HG03095 (cell line): ENCODE results near the gene SETBP1.

Experiments
- ATAC-seq: cut with Tn5 transposase; IDR thresholded peaks from one replicate; pipeline ENCODE4 v1.9.1; 2021; ENCODE audit warnings: moderate library complexity; ENCODE audit not compliant: unreplicated experiment

The SETBP1 gene

GRCh38 chr18:44679056-44679913 is 1.4 kb upstream of the SETBP1 start:
- ATAC-seq: peak; percentile 87

DNA sequence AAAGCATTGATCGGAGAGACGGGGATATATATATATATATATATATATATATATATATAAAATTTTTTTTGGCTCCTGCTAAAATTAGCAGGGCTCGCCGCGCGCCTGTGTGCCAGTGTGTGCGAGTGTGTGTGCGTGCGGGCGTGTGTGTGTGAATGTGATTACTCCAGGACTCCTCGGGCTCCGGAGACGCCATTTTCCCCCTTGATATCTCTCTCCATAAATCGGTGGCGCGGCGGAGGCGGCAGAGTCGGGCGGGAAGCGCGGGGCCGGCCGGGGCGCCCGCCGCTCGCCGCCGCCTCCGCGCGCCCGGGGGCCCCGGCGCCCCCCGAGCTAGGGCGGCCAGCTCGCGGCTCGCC is 795 bp upstream of the SETBP1 start:
- ATAC-seq: no peak

GRCh38 chr18:44681076-44681970 is 635 bp downstream of the SETBP1 start:
- ATAC-seq: no peak

DNA sequence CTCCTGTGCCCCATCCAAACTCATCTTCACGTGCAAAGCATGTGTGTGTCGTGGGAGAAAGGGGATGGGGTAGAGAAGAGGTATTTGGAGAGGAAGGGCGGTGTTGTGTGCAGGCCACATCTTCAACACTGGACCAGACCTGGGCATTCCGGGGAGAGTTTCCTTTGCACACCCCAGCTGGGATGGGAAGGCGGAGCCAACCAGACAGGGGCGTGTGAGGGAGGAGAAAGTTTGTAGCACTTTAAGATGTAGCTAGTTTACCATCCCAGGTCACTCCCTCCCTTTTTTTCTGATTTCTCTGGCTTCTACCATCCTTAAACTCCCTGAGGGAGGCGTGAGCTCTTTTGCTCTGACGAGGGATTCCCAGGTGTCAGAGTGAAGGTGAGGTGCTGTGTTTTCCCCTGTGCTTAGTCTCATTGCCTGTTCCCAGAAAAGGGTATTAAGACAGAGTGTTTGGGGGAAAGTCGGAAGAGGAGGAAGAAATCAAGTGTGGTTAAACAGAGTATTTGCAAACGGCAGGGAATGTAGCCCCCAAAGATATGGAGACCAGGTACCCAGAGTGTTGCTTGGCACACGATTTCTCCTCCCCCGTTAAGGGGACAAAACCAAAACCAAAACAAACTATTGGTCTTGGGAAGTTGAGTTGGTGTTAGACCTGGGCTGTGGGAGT is 1.6 kb downstream of the SETBP1 start:
- ATAC-seq: no peak

- no peak for ATAC-seq
Measured at GRCh38 chr18:44682871-44683221, 2.2 kb downstream of the SETBP1 start.

DNA sequence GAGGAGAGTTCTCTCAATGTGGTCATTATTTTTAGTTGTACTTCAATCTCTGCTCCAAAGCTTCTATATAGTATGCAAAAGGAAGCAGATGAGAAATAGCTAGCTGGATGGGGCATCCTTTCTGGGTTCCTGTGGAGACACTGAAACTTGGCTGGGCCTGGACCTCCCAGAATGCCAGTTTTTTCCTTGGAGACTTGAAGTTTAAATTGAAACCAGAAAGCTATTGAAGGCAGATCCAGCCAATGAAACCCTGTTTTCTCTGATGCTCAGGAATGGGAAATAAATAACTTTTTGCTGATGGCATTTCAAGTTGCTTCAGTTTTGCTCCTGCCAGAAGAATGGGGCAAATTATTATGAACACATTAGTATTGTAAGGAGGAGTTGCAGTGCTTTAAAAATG is 2.9 kb downstream of the SETBP1 start:
- no peak for ATAC-seq

DNA sequence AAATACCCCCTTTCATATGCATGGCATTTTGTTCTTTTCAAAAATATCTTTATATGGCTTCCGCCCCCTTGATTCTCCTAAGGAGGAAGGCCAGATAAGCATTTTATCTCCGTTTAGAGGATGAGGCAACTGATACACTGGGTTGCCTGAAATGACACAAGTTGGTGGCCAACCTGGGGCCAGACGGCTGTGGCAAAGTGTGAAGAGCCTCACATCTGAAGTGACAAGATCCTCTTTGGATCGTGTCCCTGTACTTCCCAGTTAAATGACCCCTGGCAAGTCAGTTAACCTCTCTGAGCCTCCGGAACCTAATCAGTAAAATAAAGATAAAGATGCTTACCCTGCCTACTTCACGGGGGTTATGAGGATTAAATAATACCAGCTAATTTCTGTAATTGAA is 4.6 kb downstream of the SETBP1 start:
- ATAC-seq: no peak

- ATAC-seq: no peak
Measured at GRCh38 chr18:44686156-44686555, 5.5 kb downstream of the SETBP1 start.

DNA sequence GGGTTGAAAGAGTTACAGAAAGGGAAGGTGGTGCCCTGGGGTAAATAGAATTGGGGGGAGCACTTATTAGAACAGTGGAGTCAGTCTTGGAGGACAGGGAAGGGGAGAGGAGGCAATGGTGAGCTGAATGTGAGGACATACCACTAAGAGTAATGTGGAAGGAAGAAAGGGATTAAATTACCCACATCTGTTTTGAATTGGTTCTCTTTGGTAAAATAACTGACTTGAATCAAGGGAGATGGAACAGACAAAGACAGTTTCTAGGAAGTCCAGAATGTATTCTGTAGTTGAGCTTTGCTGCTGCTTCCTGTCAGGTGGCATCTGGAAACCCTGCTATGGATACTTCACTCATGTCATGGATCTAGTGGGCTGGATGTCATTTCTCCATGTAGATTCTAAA is 6.7 kb downstream of the SETBP1 start:
- no peak for ATAC-seq

DNA sequence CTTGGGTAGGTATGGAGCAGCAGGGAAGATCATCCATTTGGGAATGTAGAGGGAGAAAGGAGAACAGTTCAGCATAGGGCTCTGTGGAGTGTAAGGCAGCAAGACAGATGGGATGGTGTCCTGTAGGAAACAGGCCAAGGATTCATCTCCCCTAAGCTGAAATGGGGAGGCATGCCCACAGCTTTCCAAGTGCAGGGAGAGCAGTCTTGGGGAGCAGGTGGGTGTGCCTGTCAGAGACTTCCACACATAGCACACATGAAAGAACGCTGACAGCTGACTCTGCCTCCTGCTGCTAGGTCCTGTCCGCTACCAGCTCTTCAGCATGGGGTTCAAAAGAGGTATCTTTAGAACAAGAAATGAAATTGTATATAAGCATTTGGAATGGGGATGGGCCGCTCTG is 9.0 kb downstream of the SETBP1 start:
- no peak for ATAC-seq

- ATAC-seq: no peak
Measured at GRCh38 chr18:44691148-44691925, 10.6 kb downstream of the SETBP1 start.

DNA sequence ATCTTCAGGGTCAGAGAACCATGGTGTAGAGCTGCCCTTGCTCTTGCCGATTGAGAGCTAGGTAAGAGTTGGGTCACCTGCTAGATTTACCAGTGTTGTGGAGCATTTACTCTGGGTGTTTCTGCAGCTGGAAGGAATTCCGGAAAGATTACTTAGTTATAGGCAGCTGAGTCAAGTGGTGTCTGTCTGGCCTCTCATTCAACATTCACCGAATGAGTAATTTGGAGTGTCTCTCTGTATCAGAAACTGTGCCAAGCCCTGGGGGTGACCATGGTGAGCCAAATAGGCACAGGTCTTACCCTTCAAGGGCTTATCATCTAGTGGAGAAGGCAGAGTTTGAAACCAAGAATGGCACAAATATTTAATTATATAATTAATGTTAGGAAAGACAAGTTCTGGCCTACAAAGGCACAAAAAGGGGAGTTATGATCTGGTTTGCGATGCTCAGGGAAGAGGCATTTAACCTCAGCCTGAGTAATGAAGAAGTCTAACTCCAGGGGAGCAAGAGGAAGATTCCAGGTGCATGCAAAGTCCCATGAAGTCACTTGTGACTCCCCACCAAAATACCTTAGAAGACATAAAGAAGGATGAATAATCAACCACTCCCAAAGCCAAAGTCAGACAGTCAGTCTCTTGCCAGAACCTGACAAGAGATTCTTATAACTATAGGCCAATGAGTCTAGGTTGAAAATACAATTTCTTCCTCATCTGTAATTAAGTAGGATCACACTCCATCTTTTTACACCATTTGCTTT is 12.5 kb downstream of the SETBP1 start:
- no peak for ATAC-seq

DNA sequence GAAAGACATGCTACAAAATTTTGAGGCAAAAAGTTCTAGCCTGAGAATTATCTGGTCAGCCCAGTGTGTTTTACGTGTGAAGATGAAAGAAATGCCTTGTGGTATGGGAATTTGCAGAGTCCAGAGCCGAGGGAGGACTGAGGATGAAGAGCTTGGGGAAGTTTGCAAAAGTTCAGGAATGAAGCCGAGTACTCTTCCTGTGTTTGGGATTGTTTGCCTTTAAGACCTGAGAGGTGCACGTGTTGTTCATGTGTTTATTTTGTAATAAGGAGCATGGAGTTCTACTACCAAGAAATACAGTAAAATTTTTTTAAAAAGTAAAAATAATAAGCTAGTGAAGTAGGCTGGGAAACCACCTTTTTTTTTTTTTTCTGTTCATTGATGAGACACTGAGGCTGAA is 14.8 kb downstream of the SETBP1 start:
- ATAC-seq: no peak

GRCh38 chr18:44696892-44697291 is 16.2 kb downstream of the SETBP1 start:
- ATAC-seq: no peak

DNA sequence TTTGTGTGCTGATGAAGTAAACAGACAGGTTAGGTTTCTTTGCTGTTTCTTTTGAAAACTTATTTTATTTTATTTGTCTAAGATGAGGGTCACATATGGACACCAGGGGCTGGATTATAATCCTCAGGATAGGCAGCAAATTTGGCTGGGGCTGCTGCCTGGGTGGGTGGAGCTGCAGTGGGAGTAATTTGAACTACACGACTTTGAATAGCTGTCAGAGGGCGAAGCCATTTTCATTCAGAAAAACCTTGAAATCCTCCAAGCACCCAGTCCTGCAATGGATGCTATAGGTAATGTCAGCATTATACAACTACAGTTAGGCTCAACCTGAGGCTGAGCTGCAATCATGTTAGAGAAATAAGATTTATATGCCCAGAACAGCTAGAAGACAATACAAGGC is 16.6 kb downstream of the SETBP1 start:
- ATAC-seq: no peak

GRCh38 chr18:44698518-44698917 is 17.8 kb downstream of the SETBP1 start:
- ATAC-seq: no peak

DNA sequence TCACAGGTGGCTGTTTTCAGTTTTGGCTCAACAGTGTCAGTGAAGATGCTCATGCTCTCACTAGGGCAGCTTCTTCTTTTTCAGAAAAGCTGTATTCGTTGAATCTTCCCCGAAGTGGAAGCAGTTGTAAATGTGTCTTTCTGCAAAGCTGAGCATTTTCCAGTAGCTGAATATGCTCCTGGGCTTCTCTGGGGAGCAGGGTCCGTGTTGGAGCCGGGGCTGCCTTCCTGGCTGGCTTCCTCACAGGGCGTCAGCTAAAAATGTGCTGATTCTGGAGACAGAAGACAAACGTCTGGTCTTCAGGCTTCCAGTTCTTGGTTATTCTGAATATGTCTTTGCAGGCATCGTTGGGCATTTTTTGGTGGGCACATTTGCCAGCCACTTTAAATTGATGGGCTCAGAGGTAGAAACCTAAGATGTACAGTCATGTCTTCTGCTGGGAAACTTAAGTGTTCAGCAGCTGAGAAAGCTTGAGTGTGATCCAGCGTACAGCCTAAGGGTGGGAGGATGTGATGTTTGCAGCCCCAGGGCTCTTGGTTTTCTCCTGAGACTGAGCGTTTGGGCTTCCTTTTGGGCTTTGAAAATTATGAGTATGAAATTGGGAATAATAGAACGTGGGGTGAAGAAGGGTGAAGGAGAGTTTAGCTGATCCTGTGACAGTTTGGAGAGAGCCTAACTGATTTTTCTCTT is 19.0 kb downstream of the SETBP1 start:
- no peak for ATAC-seq

GRCh38 chr18:44700652-44701051 is 20.0 kb downstream of the SETBP1 start:
- peak; percentile 72 for ATAC-seq

DNA sequence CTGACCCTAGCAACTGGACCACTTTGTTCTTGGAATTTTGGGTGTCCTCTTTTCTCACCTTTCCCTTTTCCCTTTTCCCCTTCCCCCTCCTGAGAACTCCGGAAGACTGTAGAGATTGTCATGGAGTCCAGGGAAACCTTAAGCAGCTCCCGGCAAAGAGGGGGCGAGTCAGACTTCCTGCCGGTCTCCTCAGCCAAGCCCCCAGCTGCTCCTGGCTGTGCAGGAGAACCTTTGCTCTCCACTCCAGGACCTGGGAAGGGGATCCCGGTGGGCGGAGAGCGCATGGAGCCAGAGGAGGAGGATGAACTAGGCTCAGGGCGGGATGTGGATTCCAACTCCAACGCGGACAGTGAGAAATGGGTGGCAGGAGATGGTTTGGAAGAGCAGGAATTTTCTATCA is 20.5 kb downstream of the SETBP1 start:
- ATAC-seq: no peak

- ATAC-seq: no peak
Measured at GRCh38 chr18:44702594-44702993, 21.9 kb downstream of the SETBP1 start.
